Astrocyte of the spinal cord (primary cell): ENCODE measurements around the gene CGNL1.

Experiments
- DNase-seq: peaks from one replicate; pipeline ENCODE4 v3.0.0; 2011; ENCODE audit warnings: low read depth, low spot score
- H3K4me3 ChIP-seq: 2 replicates; pipeline ENCODE4 v1.5.1; 2011; ENCODE audit warnings: low read depth, mild to moderate bottlenecking, low read length, moderate library complexity
- in situ Hi-C: cut with HindIII; loops from 2 replicates; pipeline ENCODE4 v1.10.0; 2017; ENCODE audit warnings: low sequenced_read_pairs
- TF ChIP-seq, protein P1 (sequence below): IDR thresholded peaks from 2 replicates; pipeline ENCODE4 v1.5.1; 2012; ENCODE audit warnings: low read depth, mild to moderate bottlenecking, low read length, inconsistent platforms

The CGNL1 gene

DNA sequence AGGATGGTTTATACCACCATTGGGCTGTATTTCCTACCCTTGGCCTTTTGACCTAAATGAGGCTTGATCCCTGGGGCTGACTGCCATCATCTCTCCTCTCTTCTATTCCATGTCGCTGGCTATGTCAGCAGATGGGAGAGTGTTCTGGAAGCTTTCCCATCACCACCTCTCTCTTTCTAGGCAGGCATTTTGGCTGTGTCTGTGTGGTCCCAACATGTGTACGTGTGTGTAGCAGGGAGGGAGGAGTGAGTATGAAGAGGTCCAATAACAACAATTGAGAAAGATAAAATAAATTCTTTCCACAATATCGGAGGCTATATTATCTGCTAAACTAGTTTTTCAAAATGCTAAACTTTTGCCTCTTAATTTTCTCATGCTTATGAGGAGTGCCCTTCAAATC lies 34.1 kb downstream of the CGNL1 start:
- in situ Hi-C loops = no loop called here
- H3K4me3 ChIP-seq = no peak overlapping the region
- TF ChIP-seq, protein P1, sequence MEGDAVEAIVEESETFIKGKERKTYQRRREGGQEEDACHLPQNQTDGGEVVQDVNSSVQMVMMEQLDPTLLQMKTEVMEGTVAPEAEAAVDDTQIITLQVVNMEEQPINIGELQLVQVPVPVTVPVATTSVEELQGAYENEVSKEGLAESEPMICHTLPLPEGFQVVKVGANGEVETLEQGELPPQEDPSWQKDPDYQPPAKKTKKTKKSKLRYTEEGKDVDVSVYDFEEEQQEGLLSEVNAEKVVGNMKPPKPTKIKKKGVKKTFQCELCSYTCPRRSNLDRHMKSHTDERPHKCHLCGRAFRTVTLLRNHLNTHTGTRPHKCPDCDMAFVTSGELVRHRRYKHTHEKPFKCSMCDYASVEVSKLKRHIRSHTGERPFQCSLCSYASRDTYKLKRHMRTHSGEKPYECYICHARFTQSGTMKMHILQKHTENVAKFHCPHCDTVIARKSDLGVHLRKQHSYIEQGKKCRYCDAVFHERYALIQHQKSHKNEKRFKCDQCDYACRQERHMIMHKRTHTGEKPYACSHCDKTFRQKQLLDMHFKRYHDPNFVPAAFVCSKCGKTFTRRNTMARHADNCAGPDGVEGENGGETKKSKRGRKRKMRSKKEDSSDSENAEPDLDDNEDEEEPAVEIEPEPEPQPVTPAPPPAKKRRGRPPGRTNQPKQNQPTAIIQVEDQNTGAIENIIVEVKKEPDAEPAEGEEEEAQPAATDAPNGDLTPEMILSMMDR = no peak
- DNase-seq = no peak

DNA sequence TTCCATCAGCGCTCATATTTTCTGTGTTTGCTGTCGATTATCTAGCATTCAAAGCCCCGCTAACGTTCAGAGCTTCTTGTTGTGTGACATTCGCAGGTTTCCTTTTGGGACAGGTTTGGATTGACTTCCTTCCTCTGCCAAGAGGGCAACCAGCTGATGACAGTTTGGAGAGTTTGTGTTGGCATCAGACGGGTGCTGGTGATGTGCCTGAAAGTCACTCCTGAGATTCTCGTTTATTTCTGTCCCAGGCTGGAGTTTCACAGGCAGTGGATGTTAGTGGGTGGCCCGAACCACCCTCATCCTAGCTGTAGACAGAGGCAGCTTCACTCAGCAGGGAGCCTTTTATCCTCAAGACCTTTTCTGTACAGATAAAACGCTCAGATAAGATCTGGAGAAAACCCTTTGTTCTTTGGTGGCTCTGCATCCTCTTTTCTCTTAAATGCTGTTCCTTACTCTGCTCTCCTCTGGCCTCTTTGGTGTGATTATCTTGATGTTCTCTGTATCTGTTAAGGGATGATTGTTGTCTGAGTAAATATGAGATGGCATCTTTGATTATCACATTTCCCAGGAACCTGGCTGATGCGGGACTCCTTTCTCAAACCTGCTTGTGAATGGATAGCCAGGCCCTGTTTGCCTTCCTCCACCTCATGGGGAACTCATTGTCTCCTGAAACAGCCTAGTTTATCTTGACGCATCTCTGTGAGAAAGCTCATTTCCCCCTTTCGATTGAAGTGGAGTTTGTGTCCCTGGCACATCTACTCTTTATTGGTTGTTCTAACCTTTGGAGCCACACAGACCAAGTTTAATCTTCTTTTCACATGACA lies 35.9 kb downstream of the CGNL1 start:
- TF ChIP-seq, protein P1 = no peak
- DNase-seq = no peak
- in situ Hi-C loops = no loop called here
- no peak overlapping the region for H3K4me3 ChIP-seq

DNA sequence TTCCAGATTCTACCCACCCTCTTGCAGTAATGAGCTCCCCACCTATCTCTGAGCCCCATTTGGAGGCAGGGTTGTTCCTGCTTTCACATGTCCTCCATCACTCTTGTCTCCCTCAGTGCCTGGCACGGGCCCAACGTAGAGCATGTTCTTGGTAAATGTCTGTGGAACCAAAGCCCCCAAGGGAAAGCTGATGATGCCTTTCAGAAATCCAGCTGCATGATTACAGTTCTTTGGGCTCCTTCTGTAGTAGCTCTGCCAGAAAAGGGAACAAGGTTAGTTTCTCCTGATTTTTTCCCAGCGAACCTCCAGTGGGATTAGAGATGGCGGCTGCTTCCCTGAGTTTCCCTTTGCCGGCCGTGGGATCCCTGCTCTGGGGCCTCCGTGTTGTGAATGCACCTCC lies 39.3 kb downstream of the CGNL1 start:
- TF ChIP-seq, protein P1 = no peak
- DNase-seq = no peak
- in situ Hi-C loops = no loop called here
- no peak overlapping the region for H3K4me3 ChIP-seq

DNA sequence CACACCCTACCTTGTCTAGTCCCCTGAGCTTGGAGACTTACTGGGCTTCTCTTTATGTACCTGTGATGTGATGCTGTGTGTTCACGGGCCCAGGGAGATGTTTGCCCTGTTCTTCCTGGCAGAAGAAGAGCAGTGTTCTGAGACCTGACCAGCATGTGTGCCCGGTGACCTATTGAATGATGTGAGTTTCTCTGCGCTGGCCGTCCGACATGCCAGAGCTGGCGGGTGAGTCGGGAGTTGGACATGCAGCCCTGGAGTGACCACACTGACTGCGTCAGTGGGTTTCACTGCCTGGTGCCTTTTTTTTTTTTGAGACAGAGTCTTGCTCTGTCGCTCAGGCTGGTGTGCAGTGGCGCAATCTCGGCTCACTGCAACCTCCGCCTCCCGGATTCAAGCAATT lies 42.3 kb downstream of the CGNL1 start:
- no peak for DNase-seq
- TF ChIP-seq, protein P1 = no peak
- in situ Hi-C loops = no loop called here
- no peak overlapping the region for H3K4me3 ChIP-seq

DNA sequence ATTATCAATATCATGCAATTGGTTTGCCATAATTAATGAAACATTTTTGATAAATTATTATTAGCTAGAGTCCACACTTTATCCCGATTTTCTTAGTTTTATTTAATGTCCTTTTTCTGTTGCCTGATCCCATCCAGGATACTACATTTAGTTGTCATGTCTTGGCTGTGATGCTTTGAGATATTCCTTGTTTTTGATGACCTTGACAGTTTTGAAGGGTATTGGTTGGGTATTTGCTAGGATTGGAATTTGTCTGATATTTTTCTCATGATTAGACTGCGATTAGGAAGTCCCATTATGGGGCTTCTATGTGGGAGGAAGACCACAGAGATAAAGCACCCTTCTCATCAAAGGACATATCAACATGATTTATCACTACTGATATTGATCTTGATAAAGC lies 43.0 kb downstream of the CGNL1 start:
- no peak for DNase-seq
- H3K4me3 ChIP-seq = no peak overlapping the region
- TF ChIP-seq, protein P1 = no peak
- in situ Hi-C loops = no loop called here

DNA sequence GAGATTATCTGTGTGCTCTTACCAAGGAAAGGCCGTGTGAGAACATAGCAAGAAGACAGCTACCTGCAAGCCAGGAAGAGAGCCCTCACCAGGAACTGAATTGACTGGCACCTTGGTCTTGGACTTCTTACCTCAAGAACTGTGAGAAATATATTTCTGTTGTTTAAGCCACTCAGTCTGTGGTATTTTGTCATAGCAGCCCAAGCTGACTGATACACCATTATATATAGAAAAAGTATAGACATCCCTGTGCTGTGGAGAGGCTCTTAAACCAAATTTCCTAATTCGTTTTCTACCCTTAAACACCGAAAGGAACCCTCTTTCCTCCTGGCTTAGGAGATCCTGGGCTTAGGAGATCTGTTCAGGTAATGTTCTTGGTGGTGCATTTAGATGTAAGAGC lies 44.8 kb downstream of the CGNL1 start:
- no peak overlapping the region for H3K4me3 ChIP-seq
- TF ChIP-seq, protein P1 = no peak
- in situ Hi-C loops = no loop called here
- DNase-seq = no peak
